Stimulated activated effector memory CD8-positive, alpha-beta T cell treated with anti-CD3 and anti-CD28 coated beads, Interleukin-12 subunit alpha, Interleukin-12 subunit beta, amount 100 ng/mL, for 72 hours (primary cell): ENCODE measurements around the gene PIP5K1B.

ENCODE experiments used
- ATAC-seq: fragments of 150-1000 bp; cut with Tn5 transposase; 2 replicates; pipeline ENCODE4 v1.10.0; 2021
- DNase-seq, 2 donors: peaks; one replicate each; pipeline ENCODE4 v3.0.0; 2021 to 2022; ENCODE audit warnings: low spot score in 2 of 2
- H3K27ac Mint-ChIP-seq: one replicate; pipeline ENCODE4 v1.8.0; 2022; ENCODE audit warnings: mild to moderate bottlenecking, mixed read lengths
- H3K36me3 Mint-ChIP-seq: one replicate; pipeline ENCODE4 v1.8.0; 2022; ENCODE audit warnings: mild to moderate bottlenecking, mixed read lengths
- H3K4me1 Mint-ChIP-seq: one replicate; pipeline ENCODE4 v1.8.0; 2022; ENCODE audit warnings: mixed read lengths
- H3K4me3 Mint-ChIP-seq: one replicate; pipeline ENCODE4 v1.8.0; 2022; ENCODE audit warnings: mild to moderate bottlenecking, mixed read lengths
- H3K9me3 Mint-ChIP-seq: one replicate; pipeline ENCODE4 v1.8.0; 2022; ENCODE audit warnings: mixed read lengths

The PIP5K1B gene

GRCh38 chr9:68763104-68763503, 58.1 kb downstream of the PIP5K1B start:
- H3K4me1 Mint-ChIP-seq: no peaks in the 10 kb centered on the region
- ATAC-seq (no peak), DNase-seq (no peak)
- no peaks in the 10 kb centered on the region for H3K36me3 Mint-ChIP-seq
- no peak overlapping the region for H3K27ac Mint-ChIP-seq
- no peak overlapping the region for H3K4me3 Mint-ChIP-seq
- peaks cover 6% of the 10 kb centered on the region for H3K9me3 Mint-ChIP-seq

GRCh38 chr9:68768619-68769018, 63.6 kb downstream of the PIP5K1B start:
- DNase-seq (no peak), ATAC-seq (no peak)
- H3K36me3 Mint-ChIP-seq: no peaks in the 10 kb centered on the region
- no peak overlapping the region for H3K27ac Mint-ChIP-seq
- H3K9me3 Mint-ChIP-seq: no peaks in the 10 kb centered on the region
- no peak overlapping the region for H3K4me3 Mint-ChIP-seq
- H3K4me1 Mint-ChIP-seq: no peaks in the 10 kb centered on the region

GRCh38 chr9:68769852-68770251, 64.8 kb downstream of the PIP5K1B start:
- no peaks in the 10 kb centered on the region for H3K9me3 Mint-ChIP-seq
- no peak overlapping the region for H3K4me3 Mint-ChIP-seq
- ATAC-seq: no peak
- H3K4me1 Mint-ChIP-seq: no peaks in the 10 kb centered on the region
- no peak for DNase-seq
- no peaks in the 10 kb centered on the region for H3K36me3 Mint-ChIP-seq
- no peak overlapping the region for H3K27ac Mint-ChIP-seq

GRCh38 chr9:68771376-68771775, 66.3 kb downstream of the PIP5K1B start:
- H3K27ac Mint-ChIP-seq: no peak overlapping the region
- no peak for ATAC-seq

DNA sequence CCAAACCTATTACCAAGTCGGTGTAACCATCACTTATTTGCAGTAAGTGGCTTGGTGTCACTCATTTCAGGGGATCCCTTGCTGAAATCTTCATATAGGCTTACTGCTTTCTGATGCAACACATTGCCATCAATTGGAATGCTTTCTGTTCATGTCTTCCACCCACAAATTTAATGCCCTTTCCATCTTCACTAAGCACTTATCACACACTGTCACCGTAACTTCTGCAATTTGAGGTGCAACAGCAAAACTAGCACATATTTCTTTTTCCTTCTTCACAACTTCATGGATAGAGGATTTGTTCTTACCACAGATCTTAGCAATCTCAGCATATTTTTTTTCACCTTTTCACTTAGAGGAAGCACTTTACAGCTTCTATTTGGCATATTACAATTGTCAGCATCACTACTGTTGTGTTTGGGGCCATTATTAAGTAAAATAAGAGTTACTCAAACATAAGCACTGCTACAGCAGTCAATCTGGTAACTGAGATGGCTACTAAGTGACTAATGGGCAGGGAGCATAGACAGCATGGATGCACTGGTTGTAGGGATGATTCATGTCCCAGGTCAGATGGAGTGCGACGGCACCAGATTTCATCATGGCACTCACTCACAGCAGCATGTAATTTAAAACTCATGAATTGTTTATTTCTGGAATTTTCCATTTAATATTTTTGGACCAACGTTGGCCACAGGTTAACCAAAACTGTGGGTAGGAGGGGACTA, 70.1 kb downstream of the PIP5K1B start:
- H3K4me3 Mint-ChIP-seq: no peak overlapping the region
- no peak for DNase-seq
- H3K4me1 Mint-ChIP-seq: no peaks in the 10 kb centered on the region
- H3K27ac Mint-ChIP-seq: no peak overlapping the region
- no peaks in the 10 kb centered on the region for H3K9me3 Mint-ChIP-seq
- no peak for ATAC-seq
- no peaks in the 10 kb centered on the region for H3K36me3 Mint-ChIP-seq

More at GRCh38 chr9:68771376-68771775, 66.3 kb downstream of the PIP5K1B start:
- Mint-ChIP-seq H3K36me3 (no peaks in the 10 kb centered on the region), H3K4me3 (no peak overlapping the region), H3K9me3 (no peaks in the 10 kb centered on the region), H3K4me1 (no peaks in the 10 kb centered on the region)
- no peak for DNase-seq

DNA sequence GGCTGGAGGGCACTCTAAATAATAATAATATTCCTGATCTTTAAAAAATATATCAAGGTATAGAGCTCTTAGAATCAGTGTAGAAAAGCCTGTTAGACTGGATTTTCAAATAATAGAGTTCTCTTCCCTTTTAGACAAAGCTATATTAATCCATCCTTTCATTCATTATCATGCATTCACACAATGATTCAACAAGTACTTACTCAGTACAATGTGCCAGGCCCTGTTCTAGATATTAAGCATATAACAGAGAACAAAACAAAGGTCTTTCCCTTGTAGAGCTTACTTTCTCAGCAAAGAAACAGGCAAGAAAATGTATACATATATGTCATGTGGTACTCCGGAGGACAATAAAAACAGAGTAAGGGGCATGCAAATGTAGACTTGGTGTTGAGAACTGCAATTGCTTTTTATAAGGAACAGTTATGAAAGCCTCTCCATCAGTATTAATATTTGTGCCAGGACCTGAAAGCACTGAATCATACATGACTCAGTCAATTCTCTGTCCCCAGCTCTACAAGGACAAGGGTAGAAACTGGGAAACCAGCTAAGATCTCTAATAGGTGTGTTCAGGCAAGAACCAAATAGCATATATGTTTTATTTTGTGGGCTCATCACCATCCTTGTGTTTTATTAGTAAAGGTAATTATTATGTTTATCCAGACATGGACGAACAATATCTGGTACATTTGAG, 72.2 kb downstream of the PIP5K1B start:
- Mint-ChIP-seq H3K27ac (no peak overlapping the region), H3K36me3 (no peaks in the 10 kb centered on the region), H3K9me3 (no peaks in the 10 kb centered on the region), H3K4me3 (no peak overlapping the region), H3K4me1 (no peaks in the 10 kb centered on the region)
- DNase-seq (no peak), ATAC-seq (no peak)

GRCh38 chr9:68778635-68779034, 73.6 kb downstream of the PIP5K1B start:
- Mint-ChIP-seq H3K4me3 (no peak overlapping the region), H3K36me3 (no peaks in the 10 kb centered on the region), H3K9me3 (no peaks in the 10 kb centered on the region), H3K27ac (no peak overlapping the region), H3K4me1 (no peaks in the 10 kb centered on the region)
- DNase-seq (no peak), ATAC-seq (no peak)

DNA sequence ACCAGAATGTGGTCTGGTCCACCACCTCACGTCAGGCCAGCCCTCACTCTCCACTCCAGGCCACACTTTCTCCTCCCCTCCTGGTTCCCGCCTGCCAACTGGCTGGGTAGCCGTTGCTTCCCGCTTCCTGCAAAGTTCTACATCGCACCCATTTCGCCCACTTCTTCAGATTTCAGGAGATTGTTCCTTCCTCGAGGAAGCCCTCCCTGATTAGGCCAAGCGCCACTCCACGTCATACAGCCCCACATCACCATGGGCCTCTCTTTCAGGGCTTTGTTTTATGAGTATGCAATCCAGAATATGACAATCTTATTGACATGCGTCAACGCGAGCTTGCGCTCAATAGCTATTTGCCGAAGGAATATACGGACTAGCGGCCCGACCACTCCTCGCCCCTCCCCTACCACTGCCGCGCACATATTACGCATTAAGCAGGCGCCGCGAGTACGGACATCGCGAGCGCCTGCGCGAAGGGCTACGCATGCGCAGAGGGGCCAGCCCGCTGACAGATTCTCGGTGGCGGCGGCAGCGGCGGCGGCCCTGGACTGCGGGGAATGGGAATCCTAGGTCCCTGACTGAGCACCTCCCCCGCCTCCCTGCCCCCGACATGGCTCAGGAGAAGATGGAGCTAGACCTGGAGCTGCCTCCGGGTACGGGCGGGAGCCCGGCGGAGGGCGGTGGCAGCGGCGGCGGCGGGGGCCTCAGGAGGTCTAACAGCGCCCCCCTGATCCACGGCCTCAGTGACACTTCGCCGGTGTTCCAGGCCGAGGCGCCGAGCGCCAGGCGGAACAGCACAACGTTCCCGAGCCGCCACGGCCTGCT, 74.7 kb downstream of the PIP5K1B start:
- DNase-seq (peak; percentile 93 to 96), ATAC-seq (peak; percentile 95)
- Mint-ChIP-seq H3K9me3 (no peaks in the 10 kb centered on the region), H3K36me3 (no peaks in the 10 kb centered on the region), H3K27ac (no peak overlapping the region), H3K4me1 (no peaks in the 10 kb centered on the region), H3K4me3 (no peak overlapping the region)

GRCh38 chr9:68780380-68780712, 75.3 kb downstream of the PIP5K1B start:
- H3K4me3 Mint-ChIP-seq: no peak overlapping the region
- ATAC-seq (no peak), DNase-seq (no peak)
- no peak overlapping the region for H3K27ac Mint-ChIP-seq
- H3K4me1 Mint-ChIP-seq: no peaks in the 10 kb centered on the region
- no peaks in the 10 kb centered on the region for H3K36me3 Mint-ChIP-seq
- no peaks in the 10 kb centered on the region for H3K9me3 Mint-ChIP-seq

DNA sequence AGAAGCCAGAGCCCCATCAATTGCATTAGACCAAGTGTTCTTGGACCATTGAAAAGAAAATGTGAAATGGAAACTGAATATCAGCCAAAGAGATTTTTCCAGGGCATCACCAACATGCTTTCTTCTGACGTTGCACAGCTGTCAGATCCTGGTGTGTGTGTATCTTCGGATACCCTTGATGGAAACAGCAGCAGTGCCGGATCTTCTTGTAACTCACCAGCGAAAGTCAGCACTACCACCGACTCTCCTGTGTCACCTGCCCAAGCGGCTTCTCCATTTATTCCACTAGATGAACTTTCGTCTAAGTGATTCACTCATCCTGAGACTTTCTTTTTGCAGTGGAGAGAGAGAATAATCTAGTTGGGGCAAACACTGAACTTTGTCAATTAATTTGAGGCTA, 75.7 kb downstream of the PIP5K1B start:
- Mint-ChIP-seq H3K4me1 (peaks cover 4% of the 10 kb centered on the region), H3K36me3 (no peaks in the 10 kb centered on the region), H3K9me3 (no peaks in the 10 kb centered on the region), H3K4me3 (no peak overlapping the region), H3K27ac (no peak overlapping the region)
- DNase-seq (no peak), ATAC-seq (no peak)

- H3K4me3 Mint-ChIP-seq: no peak overlapping the region
- no peaks in the 10 kb centered on the region for H3K36me3 Mint-ChIP-seq
- no peak for DNase-seq
- ATAC-seq: no peak
- no peaks in the 10 kb centered on the region for H3K9me3 Mint-ChIP-seq
- no peak overlapping the region for H3K27ac Mint-ChIP-seq
- peaks cover 6% of the 10 kb centered on the region for H3K4me1 Mint-ChIP-seq
Measured at GRCh38 chr9:68781928-68782327, 76.9 kb downstream of the PIP5K1B start.

GRCh38 chr9:68782546-68782945, 77.5 kb downstream of the PIP5K1B start:
- H3K4me3 Mint-ChIP-seq: no peak overlapping the region
- ATAC-seq (no peak), DNase-seq (no peak)
- H3K9me3 Mint-ChIP-seq: no peaks in the 10 kb centered on the region
- peaks cover 6% of the 10 kb centered on the region for H3K4me1 Mint-ChIP-seq
- H3K36me3 Mint-ChIP-seq: peaks cover 4% of the 10 kb centered on the region
- H3K27ac Mint-ChIP-seq: no peak overlapping the region

- Mint-ChIP-seq H3K4me3 (no peak overlapping the region), H3K27ac (no peak overlapping the region), H3K9me3 (no peaks in the 10 kb centered on the region), H3K4me1 (peaks cover 6% of the 10 kb centered on the region), H3K36me3 (peaks cover 6% of the 10 kb centered on the region)
- no peak for DNase-seq
- ATAC-seq: no peak
Measured at GRCh38 chr9:68785965-68786364, 80.9 kb downstream of the PIP5K1B start.

DNA sequence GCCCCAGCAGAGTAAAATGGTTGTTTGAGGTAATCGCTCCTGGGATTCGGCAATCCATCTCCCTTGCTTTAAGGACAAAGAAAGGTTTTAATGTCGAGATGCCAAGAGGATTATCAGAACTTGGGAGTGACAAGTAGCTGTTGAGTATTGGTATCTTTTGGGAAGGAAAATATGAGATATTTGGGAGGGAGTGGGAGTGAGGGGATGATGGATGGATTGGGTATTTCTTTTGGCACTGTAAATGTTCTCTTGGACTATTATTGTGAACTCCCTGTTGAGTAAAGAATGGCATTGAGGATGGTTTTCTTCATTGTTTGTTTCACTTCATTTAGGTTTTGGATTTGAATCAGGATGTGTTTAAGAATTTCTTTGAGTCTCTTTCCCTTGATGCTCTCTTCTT, 86.1 kb downstream of the PIP5K1B start:
- Mint-ChIP-seq H3K4me1 (no peaks in the 10 kb centered on the region), H3K9me3 (no peaks in the 10 kb centered on the region), H3K4me3 (no peak overlapping the region), H3K36me3 (peaks cover 6% of the 10 kb centered on the region), H3K27ac (no peak overlapping the region)
- DNase-seq: no peak
- ATAC-seq: no peak

GRCh38 chr9:68793605-68794343, 88.7 kb downstream of the PIP5K1B start:
- Mint-ChIP-seq H3K27ac (no peak overlapping the region), H3K36me3 (no peaks in the 10 kb centered on the region), H3K4me1 (no peaks in the 10 kb centered on the region), H3K9me3 (no peaks in the 10 kb centered on the region), H3K4me3 (no peak overlapping the region)
- ATAC-seq: peak; percentile 43
- DNase-seq: no peak
